ENCODE data around the gene SUSD1.

SUSD1 gene

DNA sequence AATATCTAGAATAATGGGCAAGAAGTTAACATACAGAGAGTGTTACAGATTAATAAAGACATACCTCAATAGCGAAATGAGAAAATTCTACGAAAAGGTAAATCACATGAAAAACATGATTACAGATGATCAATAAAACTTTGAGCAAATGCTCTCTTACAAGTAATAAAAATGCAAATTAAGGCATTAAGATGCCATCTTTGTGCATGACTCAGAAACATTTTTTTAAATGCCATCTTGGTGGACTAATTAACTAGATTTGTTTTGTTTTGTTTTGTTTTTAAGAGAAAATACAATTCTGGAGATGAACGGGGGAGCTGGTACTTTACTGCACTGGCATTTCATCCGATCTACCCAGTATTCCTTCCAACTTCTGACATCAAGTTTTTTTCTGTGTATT is 130.2 kb downstream of the SUSD1 start:
- FAIRE-seq (no peak), DNase-seq (ENCODE audit: insufficient read length, low spot score) (no peak)

DNA sequence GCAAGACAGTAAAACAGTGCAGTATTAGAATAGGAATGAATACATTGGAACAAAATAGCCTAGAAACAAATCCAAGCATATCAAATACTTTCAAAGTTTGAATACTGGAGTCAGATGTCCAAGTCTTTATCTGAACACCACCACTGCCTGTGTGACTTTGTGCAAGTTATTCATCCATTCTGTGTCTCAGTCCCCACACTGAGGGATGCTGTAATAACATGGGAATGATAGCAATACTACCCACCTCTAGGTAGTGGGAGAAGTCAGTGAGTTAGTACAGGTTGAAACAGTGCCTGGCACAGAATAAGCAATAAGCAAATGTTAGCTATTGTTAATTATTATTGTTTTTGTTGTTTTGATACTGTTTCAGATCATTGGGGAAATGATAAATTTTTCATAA is 130.9 kb downstream of the SUSD1 start:
- FAIRE-seq (no peak), DNase-seq (ENCODE audit: insufficient read length, low spot score) (no peak)

DNA sequence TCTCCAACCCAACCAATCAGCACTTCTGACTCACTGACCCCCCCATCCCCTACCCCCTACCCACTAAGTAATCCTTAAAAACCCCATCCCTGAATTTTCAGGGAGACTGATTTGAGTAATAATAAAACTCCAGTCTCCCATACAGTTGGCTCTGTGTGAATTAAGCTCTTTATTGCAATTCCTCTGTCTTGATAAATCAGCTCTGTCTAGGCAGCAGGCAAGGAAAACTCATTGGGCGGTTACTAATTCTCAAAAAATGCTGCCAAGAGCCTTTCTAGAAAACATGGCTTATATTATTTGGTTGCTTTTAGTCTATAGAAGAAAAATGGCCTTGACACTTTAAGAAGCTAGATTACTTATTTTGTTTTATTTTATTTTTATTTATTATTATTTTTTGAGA is 131.7 kb downstream of the SUSD1 start:
- FAIRE-seq, result no peak
- DNase-seq (ENCODE audit: insufficient read length, low spot score), result no peak

DNA sequence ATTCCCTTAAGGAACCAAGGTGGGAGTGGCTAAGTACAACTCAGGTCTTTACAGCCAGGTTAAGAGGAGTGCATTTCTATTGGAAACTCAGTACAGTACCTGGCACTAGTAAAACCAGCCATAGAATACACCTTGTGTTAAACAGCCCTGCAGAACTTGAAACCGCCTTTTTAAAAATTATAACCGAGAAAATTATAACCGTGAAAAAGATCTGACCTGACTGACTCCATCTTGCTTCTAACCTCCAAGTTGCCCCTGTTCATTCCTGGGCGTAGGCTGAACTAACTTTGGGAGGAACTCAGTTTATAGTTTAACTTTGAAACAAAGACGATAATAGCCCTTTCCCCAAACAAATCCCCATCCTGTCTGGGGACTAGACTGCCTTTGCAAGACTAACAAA is 132.3 kb downstream of the SUSD1 start:
- FAIRE-seq (no peak), DNase-seq (ENCODE audit: insufficient read length, low spot score) (no peak)

DNA sequence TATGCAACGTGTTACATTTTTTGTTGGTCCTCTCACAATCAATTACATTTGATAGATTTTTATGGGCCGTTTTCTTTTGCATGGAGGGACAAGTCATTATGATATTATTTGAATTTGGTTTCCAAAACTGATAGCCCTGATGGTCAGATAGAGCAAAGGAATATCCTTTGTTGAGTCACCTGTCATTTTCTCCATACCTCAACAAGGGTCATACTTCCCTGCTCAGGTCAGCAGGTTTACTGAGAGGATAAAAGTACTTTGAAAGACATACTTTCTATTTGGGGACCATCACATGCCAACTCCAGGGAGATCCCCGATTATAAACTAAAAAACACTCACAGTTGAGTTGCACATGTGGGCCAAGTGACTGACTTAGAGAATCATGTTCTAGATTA is 132.9 kb downstream of the SUSD1 start:
- no peak for DNase-seq (ENCODE audit: insufficient read length, low spot score)
- FAIRE-seq, result no peak

DNA sequence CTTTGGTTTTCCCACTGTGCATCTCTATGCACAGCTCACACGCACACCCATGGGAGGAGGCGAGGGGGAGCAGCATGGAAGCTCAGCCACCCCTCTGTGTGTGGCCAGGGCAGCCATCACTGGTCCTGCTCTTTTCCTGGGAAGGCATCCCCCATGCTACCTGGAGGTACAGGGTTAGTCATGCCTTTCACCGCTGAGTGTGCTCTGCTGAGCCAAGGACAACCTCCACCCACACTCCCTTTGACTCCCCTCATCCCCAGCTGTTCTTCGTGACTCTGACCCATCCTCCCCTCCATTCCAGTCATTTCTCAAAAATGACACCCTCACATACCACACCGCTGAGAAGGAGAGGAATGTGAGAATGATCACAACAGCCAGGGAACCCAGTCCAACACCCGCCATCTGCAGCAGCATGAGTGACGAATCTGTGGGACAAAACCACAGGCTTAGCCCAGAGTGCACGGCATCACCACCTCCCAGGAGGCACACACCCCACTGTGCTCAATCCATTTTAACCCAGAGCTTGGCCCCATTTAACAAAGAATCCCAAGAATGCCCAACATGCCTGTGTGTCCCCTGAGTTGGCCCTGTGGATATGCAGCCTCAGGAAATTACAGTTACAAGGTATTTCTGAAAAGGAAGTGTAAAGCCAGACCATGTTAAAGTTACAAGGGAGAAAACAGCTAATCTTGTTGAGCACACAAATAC is 133.4 kb downstream of the SUSD1 start:
- DNase-seq (ENCODE audit: insufficient read length, low spot score), result no peak
- FAIRE-seq, result no peak

DNA sequence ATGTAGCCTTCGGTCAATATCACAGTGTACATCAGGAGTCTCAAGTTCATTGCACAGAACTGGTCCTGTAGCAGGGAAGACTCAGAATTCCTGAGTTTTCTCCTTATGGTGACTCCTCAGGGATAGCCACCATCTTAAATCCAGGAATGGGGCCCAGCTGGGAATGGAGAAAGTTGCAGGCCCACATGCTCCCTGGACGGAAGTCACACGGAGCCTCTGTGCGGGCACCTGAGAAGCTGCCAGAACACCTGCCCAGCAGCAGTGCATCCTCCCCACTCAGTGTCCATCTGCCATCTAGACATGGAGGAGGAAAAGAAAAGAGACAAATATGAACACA is 133.9 kb downstream of the SUSD1 start:
- FAIRE-seq (no peak), DNase-seq (ENCODE audit: insufficient read length, low spot score) (no peak)

DNA sequence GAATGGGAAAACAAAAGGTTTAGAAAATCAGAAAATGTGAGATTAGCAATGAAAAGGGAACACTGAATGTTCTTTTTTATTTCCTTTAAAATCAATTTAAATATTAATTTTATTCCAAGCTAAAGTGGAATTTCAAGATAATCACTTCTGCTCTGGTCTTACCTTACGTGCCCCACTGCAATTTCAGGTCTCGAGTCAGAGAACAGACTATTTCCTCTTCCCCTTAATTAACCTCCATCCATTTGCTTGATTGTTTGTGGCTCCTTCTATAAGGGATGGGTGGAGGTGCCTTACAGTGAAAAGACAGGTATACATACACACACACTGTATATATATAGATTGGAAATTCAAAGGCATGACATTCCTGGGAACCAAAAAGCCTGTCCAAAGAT is 137.1 kb downstream of the SUSD1 start:
- FAIRE-seq, result no peak
- DNase-seq (ENCODE audit: insufficient read length, low spot score), result no peak

DNA sequence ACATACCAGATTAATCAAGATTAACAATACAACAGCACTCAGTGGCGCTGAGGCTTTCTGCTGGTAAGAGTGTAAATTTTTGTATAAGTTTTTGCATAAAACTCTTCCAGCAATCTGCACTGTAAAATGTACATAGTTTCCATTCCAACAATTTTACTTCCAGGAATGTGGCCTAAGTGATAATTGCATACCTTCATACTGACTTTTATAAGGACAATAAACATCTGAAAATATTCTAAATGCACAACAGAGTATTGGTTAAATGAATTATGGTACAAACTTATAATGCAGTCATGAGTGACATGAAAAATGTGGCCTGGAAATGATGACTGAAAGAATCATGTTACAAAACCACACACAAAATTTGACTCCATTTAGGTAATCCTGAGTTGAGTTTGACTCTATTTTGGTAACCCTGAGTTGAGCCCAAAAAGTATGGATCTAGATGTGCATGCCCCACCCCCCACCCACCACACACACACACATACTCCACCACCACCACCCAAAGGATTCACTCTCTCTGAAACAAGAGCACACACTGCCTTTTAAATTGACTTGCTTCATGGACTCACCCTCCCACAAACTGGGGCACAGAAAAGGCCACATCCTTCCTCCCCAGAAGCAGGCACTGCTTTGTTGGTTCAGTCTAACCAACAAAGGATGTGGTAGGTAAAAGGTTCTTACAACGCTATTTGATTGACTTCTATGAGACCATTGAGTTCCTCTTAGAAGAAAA is 137.6 kb downstream of the SUSD1 start:
- peak; percentile 83 for FAIRE-seq
- DNase-seq (ENCODE audit: insufficient read length, low spot score), result peak; percentile 37

DNA sequence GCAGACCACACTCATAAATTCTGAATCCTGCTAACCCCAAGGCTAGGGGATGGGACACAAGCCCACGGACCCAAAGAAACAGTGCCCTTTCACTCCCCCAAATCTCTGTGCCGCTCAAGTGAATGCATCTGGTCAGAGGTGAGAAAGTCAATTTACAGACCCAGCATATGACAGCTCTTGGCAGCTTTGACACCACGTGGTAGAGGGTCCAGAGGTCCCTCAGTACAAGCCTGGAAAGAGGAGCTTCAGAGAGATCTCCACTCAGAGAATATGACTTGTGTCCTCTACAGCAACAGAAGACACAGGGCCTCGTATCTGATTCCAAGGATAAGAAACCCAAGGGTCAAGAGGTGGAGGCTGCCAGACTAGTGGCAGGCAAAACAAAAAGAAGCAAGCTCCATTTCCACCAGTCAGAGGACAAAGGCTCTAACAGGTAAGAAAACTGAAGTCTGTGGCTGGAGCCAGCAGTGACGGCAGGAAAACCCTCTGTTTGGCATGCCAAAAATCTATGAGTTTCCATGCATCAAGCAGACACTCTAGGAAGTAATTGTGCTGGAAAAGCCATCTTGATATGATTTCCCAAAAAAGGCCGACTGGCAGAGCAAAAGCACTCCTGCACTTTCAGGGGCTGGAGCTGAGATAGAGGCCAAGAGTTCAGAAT is 139.8 kb downstream of the SUSD1 start:
- FAIRE-seq (peak; percentile 26), DNase-seq (ENCODE audit: insufficient read length, low spot score) (no peak)

DNA sequence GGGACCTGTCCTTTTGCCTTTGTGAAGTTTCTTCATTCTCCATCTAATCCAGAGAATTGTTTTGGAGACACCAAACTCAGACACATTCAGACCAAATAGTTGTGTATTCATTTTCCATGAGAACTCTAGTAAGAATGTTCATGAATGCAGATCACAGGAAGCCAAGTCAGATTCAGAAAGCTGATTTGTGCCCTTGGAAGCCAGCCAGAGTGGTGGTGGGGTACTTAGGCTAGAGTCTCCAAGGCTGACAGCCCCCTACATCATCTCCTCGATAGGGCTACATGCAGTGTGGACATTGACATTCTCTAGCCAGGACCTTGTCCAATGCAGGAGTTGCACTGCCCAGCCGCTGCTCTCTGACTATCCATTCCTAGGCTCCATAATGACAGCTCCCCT is 140.9 kb downstream of the SUSD1 start:
- FAIRE-seq, result no peak
- no peak for DNase-seq (ENCODE audit: insufficient read length, low spot score)

DNA sequence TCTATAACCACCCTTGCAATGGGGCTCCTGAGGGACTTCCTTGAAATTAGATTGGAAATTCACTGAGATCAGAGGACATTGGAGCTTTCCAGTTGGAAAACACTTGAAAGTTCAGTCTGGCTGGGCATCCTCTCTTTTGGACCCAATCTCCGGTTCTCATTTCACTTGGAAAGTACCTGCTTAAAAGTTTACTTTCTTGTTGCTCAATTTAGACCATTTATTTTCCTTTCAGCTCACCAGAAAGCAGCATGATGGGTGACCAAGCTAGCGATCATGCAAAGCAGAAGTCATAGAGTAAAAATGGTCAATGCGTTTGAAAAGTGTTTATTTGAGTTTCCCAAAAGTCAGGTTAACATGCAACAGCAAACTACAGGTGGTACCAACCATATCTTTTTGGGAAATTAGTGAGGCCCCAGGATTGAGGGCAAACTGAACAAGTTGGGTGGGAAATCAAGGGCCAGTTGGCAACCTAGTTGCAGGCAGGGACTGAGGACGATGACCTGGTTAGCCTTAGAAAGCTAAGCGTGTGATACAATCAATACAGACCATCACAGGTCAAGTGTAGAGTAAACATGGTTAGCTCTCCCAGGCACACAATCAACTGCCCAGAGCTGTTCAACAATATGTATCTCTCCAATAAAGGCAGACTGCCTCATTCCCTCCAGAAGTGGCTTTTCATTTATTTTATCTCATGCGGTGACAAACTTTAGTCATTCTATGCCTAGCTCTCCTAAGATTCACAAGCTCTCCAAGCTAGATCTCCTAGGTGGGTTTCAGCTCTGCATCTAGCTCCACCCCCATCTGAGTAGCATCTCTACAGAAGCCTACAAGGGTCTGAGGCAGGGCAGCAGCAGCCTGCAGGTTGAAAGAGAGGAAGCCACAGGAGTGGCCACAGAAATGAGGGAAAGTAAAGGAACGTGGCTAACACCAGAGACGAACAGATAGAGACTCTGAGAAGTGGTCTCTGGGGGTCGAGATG is 141.6 kb downstream of the SUSD1 start:
- no peak for DNase-seq (ENCODE audit: insufficient read length, low spot score)
- FAIRE-seq, result peak; percentile 71

DNA sequence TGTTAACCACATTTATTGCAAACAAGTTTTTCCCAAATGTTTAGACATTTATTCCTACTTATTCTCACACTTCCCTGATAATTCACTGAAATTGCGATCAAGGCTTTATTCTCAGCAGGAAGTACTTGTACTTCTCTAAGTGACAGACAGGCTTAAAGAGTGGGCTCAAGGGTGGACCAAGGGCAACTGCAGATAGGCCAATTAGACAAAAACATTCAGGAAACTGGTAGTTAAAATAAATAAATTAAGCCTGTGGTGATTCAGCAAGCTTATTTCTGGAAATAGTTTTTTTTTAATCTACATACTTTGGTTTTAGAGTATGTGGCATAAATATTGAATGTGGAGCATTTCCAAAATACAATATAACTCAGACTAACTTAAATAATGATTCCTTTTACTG is 142.4 kb downstream of the SUSD1 start:
- DNase-seq (ENCODE audit: insufficient read length, low spot score) (no peak), FAIRE-seq (peak; percentile 18)

DNA sequence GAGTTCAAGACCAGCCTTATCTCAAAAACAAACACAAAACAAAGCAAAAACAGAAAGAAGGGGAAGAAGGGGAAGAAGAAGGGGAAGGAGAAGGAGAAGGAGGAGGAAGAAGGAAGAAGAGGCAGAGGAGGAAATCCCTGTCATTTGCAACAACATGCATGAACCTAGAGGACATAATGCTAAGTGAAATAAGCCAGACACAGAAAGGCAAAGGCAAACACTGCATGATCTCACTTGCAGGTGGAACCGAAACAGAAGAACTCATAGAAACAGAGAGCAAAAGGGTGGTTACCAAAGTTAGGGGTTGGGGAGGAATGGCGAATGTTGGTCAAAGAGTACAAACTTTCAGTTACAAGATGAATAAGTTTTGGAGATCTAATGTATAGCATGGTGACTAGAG is 143.1 kb downstream of the SUSD1 start:
- no peak for DNase-seq (ENCODE audit: insufficient read length, low spot score)
- peak; percentile 95 for FAIRE-seq

DNA sequence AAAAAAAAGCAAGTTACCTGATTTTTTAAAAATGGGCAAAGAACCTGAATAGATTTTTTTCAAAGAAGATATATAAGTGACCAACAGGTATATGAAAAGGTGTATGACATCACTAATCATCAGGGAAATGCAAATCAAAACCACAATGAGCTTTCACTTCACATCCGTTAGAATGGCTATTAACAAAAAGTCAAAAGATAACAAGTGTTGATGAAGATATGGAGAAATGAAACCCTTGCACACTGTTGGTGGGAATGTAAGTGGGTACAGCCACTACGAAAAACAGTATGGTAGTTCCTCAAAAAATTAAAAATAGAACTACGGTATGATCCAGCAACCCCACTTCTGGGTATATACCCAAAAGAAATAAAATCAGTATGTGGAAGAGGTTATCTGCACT is 143.7 kb downstream of the SUSD1 start:
- FAIRE-seq, result no peak
- no peak for DNase-seq (ENCODE audit: insufficient read length, low spot score)

DNA sequence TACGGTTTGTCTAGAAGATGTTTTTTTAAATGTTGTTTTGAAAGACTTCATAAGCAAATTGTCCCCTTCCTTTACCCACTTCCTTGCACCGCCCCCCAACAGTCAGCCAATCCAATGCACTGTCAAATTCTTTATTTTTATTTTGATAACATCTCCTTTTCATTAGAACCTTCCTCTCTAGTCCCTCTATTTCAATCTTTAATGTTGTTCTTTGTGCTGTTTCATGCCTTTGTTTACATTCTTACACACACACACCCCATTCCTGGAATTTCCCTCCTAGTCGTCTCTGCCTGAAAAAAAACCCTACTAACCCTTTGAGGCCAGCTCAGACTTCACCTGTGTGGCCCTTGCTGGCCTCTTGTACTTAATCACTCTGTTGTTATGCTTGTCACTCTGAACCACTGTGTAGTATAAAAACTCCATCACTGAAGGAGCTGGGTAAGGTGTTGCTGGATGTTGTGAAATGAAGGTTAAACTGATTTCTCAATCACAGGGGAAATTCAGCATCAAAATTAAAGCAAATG is 145.1 kb downstream of the SUSD1 start:
- FAIRE-seq (peak; percentile 4), DNase-seq (ENCODE audit: insufficient read length, low spot score) (no peak)

DNA sequence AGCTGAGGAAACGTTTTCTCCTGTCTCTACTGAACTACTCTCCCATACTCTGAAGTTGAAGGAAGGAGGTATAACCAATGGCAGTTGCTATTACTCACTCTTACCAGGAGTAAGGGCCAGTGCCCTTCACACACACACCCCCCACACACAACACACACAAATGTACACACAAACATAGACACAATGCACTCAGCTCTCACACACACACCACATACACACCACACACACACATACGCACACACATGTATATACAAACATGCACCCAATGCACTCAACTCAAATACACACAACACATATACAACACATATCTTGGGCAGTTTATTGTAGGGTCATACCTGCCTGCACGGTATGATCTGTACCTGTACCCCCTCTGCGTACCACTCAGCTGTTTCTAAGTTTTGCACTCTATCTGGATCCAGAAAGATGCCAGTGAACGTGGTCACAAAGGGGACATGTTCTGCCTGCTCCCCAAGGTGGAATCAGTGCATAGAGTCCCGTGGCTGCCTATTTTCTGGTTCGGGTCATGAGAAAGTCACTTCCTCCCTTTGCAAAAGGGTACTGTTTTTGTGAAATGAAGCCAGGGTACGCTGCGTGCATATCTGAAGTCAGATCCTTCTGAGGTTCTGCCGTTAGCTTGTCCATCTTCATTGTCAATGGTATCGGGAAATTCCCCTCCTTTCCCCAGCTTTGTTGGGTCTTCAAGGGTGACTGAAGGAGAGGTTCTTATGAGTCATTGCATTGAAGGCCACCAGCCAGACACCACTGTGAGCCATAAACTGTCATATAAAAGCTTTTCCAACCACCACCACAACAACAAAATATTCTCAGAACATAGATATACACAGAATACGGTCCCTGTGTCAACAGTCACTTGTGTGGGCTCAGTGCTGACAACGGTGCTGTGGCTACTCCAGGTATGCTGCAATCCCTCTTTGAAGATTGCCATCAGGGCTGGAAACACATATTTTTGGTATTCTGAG is 146.6 kb downstream of the SUSD1 start:
- DNase-seq (ENCODE audit: insufficient read length, low spot score) (no peak), FAIRE-seq (peak; percentile 80)

DNA sequence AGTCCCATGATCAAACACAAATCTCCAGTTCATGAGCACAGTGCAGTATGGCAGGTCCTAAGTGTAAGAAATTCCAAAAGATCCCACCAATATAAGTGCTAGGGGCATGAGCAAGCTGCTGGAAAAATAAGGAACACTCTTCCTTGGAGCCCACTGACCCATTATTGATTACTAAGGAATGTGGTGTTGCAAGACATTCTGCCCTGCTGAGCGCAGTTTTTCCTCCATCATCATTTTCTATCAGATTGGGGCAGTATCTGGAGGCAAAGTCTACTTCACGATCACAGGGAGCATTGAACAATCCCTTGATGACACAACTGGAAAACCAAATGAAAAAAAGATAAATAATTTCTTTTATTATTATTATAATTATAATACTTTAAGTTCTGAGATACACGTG is 149.2 kb downstream of the SUSD1 start:
- DNase-seq (ENCODE audit: insufficient read length, low spot score) (no peak), FAIRE-seq (no peak)

DNA sequence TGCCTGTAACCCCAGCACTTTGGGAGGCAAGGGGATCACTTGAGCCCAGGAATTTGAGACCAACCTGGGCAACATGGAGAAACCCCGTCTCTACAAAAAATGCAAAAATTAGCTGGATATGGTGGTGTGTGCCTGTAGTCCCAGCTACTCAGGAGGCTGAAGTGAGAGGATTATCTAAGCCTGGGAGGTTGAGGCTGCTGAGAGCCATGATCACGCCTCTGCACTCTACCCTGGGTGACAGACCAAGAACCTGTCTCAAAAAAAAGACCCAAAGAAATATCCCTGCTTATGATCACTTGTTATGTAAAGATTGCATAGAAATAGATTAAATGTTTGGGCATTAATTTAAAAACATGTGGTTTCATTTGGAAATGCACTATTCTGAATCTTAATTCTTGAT is 153.4 kb downstream of the SUSD1 start:
- peak; percentile 35 for FAIRE-seq
- no peak for DNase-seq (ENCODE audit: insufficient read length, low spot score)
